Measurements from ENCODE around the gene DMRTB1. TPM values are rescaled to one million over a fixed set of nuclear protein-coding genes. Genes with fewer than 3 reads are reported as not detected.

Gene DMRTB1
- total and polyA plus RNA-seq, 2 experiments from 2014 or later, result not detected

DNA sequence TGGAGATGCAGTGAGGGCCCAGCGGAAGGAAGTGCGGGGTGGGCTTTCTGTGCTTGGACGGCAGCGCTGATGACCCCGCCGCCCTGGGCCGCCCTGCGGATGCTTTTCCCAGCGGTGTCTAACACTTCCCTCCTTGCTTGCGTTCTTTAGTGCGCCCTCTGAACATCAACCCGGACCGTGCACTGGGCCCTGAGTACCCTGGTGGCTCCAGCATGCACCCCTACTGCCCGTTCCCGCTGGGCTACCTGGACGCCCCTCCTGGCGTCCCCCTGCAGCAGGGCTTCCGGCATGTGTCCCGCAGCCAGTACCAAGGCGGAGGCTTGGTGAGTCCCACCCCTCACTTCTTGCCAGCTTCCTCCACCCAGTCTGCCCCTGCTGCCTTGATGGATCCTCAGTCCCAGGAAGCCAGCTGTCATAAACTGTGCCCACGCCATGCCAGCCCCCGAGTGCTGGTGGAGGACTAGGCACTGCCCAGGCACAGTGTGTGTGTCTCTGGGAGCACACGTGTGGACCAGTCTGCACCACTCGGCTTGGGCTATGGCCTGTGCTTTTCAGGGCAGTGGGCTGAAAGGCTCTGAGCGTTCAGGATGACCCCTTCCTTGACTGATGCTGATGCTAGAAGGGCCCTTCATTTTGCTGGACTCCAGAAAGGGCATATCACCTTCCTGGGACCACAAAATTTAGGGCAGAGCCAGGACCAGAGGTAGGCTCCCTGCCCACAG, 2.3 kb downstream of the DMRTB1 start:
- no peak for DNase-seq (ENCODE audit: low spot score)

DNA sequence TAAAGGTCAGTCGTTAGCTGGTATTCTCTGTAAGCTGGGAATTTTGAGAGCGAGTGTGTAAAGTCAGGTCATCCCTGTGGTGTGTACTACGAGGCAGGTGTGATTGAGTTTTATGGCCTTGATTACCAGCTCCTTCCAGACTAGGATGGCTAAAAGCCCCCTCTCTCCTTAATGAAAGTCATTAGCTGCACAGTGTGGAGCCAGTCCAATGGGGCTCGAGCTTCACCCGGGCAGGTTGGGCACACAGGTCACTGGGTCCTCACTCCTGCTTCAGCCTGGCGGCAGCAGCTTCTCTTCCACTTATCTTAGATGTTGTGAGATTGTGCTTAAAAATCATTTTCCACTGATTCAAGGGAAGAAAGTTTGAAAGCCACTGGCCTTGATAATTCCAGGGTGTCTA, 3.0 kb downstream of the DMRTB1 start:
- no peak for DNase-seq (ENCODE audit: low spot score)
- TF ChIP-seq EZH2phosphoT487 (IDR thresholded peaks at IDR 0.05; ENCODE audit: low read depth, severe bottlenecking, unreplicated experiment) (no peak), EZH2 (IDR thresholded peaks at IDR 0.05; ENCODE audit: borderline replicate concordance) (no peak)
- TF ChIP-seq, protein P1, sequence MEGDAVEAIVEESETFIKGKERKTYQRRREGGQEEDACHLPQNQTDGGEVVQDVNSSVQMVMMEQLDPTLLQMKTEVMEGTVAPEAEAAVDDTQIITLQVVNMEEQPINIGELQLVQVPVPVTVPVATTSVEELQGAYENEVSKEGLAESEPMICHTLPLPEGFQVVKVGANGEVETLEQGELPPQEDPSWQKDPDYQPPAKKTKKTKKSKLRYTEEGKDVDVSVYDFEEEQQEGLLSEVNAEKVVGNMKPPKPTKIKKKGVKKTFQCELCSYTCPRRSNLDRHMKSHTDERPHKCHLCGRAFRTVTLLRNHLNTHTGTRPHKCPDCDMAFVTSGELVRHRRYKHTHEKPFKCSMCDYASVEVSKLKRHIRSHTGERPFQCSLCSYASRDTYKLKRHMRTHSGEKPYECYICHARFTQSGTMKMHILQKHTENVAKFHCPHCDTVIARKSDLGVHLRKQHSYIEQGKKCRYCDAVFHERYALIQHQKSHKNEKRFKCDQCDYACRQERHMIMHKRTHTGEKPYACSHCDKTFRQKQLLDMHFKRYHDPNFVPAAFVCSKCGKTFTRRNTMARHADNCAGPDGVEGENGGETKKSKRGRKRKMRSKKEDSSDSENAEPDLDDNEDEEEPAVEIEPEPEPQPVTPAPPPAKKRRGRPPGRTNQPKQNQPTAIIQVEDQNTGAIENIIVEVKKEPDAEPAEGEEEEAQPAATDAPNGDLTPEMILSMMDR (IDR thresholded peaks at IDR 0.05; ENCODE audit: poor library complexity), result no peak
- H3K27ac ChIP-seq, result no peak overlapping the region
- H3K4me2 ChIP-seq, result no peak overlapping the region
- no peaks in the 10 kb centered on the region for H3K36me3 ChIP-seq (replicated peaks; ENCODE audit: insufficient read depth, low read depth)
- 81% methylated on average over 6 of the region's 6 CpGs for WGBS (ENCODE audit: low lambda C conversion rate, missing lambda C conversion rate)
- no peaks in the 10 kb centered on the region for H3K79me2 ChIP-seq
- no peaks in the 10 kb centered on the region for H4K20me1 ChIP-seq (ENCODE audit: insufficient read depth, poor library complexity, severe bottlenecking)
- no peak overlapping the region for H2AFZ ChIP-seq
- no peaks in the 10 kb centered on the region for H3K9me2 ChIP-seq (replicated peaks; ENCODE audit: insufficient read depth)
- H3K9me3 ChIP-seq (ENCODE audit: low read depth), result no peaks in the 10 kb centered on the region
- no peaks in the 10 kb centered on the region for H3K27me3 ChIP-seq
- no peak overlapping the region for H3K4me3 ChIP-seq
- H3K4me1 ChIP-seq (ENCODE audit: insufficient read depth), result no peaks in the 10 kb centered on the region

More for the DNA sequence above, 2.3 kb downstream of the DMRTB1 start:
- WGBS (ENCODE audit: low lambda C conversion rate, missing lambda C conversion rate), result 97% methylated on average over 25 of the region's 25 CpGs
- Histone ChIP-seq H3K9me3 (ENCODE audit: low read depth) (no peaks in the 10 kb centered on the region), H3K36me3 (replicated peaks; ENCODE audit: insufficient read depth, low read depth) (no peaks in the 10 kb centered on the region), H3K4me3 (no peak overlapping the region), H3K79me2 (no peaks in the 10 kb centered on the region), H4K20me1 (ENCODE audit: insufficient read depth, poor library complexity, severe bottlenecking) (no peaks in the 10 kb centered on the region), H3K4me1 (ENCODE audit: insufficient read depth) (no peaks in the 10 kb centered on the region), H3K27ac (no peak overlapping the region), H3K9me2 (replicated peaks; ENCODE audit: insufficient read depth) (no peaks in the 10 kb centered on the region), H2AFZ (no peak overlapping the region), H3K27me3 (no peaks in the 10 kb centered on the region), H3K4me2 (no peak overlapping the region)
- TF ChIP-seq EZH2 (IDR thresholded peaks at IDR 0.05; ENCODE audit: borderline replicate concordance) (no peak), EZH2phosphoT487 (IDR thresholded peaks at IDR 0.05; ENCODE audit: low read depth, severe bottlenecking, unreplicated experiment) (no peak)
- TF ChIP-seq, protein P1 (IDR thresholded peaks at IDR 0.05; ENCODE audit: poor library complexity), result no peak

DNA sequence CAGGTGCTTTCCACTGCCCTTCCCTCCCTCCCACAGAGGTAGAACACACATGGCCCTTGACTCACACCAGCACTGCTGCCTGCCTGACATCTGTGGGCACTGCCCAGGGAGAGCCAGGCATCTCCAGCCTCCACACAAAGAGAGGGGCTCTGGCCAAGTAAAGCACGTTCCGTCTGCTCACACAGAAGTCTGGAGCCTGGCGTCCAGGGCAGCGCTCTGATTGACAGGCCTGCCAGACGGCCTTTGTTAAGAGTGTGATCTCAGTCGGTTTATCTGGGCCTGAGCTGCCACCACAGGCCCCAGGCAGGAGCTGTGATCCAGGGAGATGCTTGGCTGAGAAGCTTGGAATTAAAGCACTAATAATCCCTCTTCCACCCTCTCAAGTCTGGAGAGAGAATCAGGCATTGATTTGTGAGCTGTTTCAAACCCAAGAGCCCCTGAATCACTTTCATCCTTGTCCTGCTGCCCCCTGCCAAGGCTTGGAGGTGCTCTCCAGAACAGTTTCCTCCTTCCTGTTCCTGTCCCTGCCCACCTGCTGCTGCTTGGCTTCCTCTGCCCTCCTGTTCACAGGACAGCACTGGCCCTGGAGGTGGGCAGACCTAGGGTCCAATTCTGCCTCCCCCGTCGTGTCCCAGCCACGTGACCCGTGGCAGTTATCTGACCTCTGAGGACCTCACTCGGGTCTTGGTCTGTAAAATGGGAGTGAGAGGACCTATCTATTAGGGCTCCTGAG, 3.7 kb downstream of the DMRTB1 start:
- Histone ChIP-seq H3K36me3 (replicated peaks; ENCODE audit: insufficient read depth, low read depth) (no peaks in the 10 kb centered on the region), H3K4me1 (ENCODE audit: insufficient read depth) (no peaks in the 10 kb centered on the region), H3K27ac (no peak overlapping the region), H3K4me3 (no peak overlapping the region), H4K20me1 (ENCODE audit: insufficient read depth, poor library complexity, severe bottlenecking) (no peaks in the 10 kb centered on the region), H3K27me3 (no peaks in the 10 kb centered on the region), H3K9me3 (ENCODE audit: low read depth) (no peaks in the 10 kb centered on the region), H3K4me2 (no peak overlapping the region), H3K9me2 (replicated peaks; ENCODE audit: insufficient read depth) (no peaks in the 10 kb centered on the region), H2AFZ (no peak overlapping the region), H3K79me2 (no peaks in the 10 kb centered on the region)
- DNase-seq (ENCODE audit: low spot score), result no peak
- 64% methylated on average over 11 of the region's 11 CpGs for WGBS (ENCODE audit: low lambda C conversion rate, missing lambda C conversion rate)
- TF ChIP-seq EZH2phosphoT487 (IDR thresholded peaks at IDR 0.05; ENCODE audit: low read depth, severe bottlenecking, unreplicated experiment) (no peak), EZH2 (IDR thresholded peaks at IDR 0.05; ENCODE audit: borderline replicate concordance) (no peak)
- TF ChIP-seq, protein P1 (IDR thresholded peaks at IDR 0.05; ENCODE audit: poor library complexity), result no peak
